ENCODE results near the gene C10orf88. TPM values are rescaled to one million over a fixed set of nuclear protein-coding genes. Genes with fewer than 3 reads are reported as not detected.

C10orf88 gene
- total and polyA plus RNA-seq, 4 donors = 3.7 to 17.1 (median 5.0) TPM

DNA sequence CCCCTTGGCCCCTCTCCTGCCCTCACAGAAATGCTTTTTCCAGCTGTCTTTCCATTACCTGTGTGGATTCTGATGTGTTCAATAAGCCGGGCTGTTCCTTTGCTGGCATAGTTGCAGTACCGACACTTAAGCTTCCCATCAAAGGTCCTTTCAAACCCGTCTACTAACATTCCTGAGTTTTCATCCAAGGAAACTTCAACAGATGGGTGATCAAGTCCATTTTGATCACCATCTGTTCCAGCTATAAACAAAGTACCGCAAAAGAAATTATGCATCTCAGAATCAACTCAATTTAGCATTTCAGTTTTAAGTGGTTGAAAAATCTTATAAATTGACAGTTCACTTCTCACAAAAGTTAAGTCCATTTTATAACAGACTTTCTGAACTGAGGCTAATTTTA is 41.9 kb upstream of the C10orf88 start:
- Histone ChIP-seq H3K36me3 (ENCODE audit: control insufficient read depth in 4 of 4, insufficient read depth in 4 of 4, low read length in 4 of 4) (peaks cover 11 to 33% (median 23%) of the 10 kb centered on the region in 4 donors), H3K4me3 (no peak overlapping the region), H3K27ac (ENCODE audit: low read depth in 1 of 2, low read length in 1 of 2) (no peak overlapping the region), H3K9me3 (ENCODE audit: control insufficient read depth in 4 of 4, insufficient read depth in 3 of 4, low read length in 3 of 4) (no peaks in the 10 kb centered on the region), H3K27me3 (ENCODE audit: control insufficient read depth in 3 of 3, insufficient read depth in 3 of 3, low read length in 2 of 3) (no peaks in the 10 kb centered on the region), H3K4me1 (ENCODE audit: control insufficient read depth in 5 of 5, insufficient read depth in 5 of 5, low read length in 5 of 5) (peaks cover 0 to 4% (median 0%) of the 10 kb centered on the region in 5 donors), H3K9ac (ENCODE audit: insufficient read depth in 1 of 2, low read length in 2 of 2) (no peak overlapping the region)
- ATAC-seq (ENCODE audit: insufficient read depth, low FRiP score) (no peak), DNase-seq (no peak)
- WGBS, 2 donors = 91 to 93% methylated on average over 4 of the region's 4 CpGs
- no peak for TF ChIP-seq CTCF (IDR thresholded peaks at IDR 0.05; ENCODE audit: control extremely low read depth, extremely low read depth)

DNA sequence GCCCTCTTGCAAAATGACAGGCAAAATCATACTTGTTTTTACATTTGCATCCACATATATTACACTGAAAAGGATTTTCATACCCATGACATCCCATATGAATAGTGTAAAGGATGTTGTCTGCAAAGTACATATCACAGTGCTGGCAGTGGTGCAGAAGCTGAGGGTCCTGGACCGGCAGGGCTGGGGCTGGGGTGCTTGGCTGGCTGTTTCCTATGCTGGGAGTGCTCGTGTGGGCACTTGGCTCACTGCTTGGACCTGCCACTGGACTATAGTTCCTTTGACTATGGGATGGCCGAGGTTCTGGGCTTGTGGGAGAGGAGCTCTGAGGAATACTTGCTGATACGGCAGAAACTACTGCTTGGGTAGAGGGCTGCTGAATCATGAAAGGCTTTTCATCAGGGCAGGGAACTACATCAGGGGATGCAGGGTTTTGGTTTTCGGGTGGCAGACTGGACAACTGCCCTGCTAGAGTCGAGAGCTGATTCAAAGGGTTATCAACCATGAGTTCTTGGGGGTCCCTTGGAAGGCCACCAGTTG is 39.8 kb upstream of the C10orf88 start:
- Histone ChIP-seq H3K36me3 (ENCODE audit: control insufficient read depth in 4 of 4, insufficient read depth in 4 of 4, low read length in 4 of 4) (peaks cover 11 to 37% (median 24%) of the 10 kb centered on the region in 4 donors), H3K4me1 (ENCODE audit: control insufficient read depth in 5 of 5, insufficient read depth in 5 of 5, low read length in 5 of 5) (peaks cover 0 to under 1% (median 0%) of the 10 kb centered on the region in 5 donors)

DNA sequence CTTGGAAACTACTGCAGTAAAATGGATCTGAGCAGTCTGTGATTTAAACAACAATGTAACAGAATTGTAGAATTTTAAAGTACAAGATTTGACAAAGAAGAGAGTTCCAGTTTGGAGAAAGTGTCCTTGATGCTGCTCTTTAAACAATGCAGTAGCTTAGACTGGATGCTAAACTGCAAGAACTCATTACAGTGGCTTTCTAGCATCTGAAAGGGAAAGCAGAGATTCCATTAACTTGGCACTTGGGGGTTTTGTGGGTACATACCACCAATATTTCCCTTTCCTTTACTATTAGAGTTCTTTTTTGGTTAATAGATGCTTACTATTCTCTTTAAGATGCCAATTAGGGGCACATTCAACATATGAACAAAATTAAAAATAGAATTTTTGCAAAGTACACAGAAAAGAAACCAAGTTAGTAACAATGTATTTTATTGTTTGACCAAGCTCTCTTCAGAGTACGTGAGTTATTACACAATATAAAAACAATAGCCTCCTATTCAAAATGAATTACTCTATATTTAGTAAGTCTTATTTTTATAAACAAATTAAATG is 38.1 kb upstream of the C10orf88 start:
- DNase-seq = no peak
- no peak for ATAC-seq (ENCODE audit: insufficient read depth, low FRiP score)
- H3K4me3 ChIP-seq = no peak overlapping the region
- WGBS, 2 donors = 53 to 77% methylated on average over 1 of the region's 1 CpG
- no peak overlapping the region for H3K27ac ChIP-seq (ENCODE audit: low read depth in 1 of 2, low read length in 1 of 2)
- H3K9me3 ChIP-seq (ENCODE audit: control insufficient read depth in 4 of 4, insufficient read depth in 3 of 4, low read length in 3 of 4) = no peaks in the 10 kb centered on the region
- peaks cover 11 to 37% (median 19%) of the 10 kb centered on the region in 4 donors for H3K36me3 ChIP-seq (ENCODE audit: control insufficient read depth in 4 of 4, insufficient read depth in 4 of 4, low read length in 4 of 4)
- H3K27me3 ChIP-seq (ENCODE audit: control insufficient read depth in 3 of 3, insufficient read depth in 3 of 3, low read length in 2 of 3) = no peaks in the 10 kb centered on the region
- no peaks in the 10 kb centered on the region for H3K4me1 ChIP-seq (ENCODE audit: control insufficient read depth in 5 of 5, insufficient read depth in 5 of 5, low read length in 5 of 5)
- H3K9ac ChIP-seq (ENCODE audit: insufficient read depth in 1 of 2, low read length in 2 of 2) = no peak overlapping the region
- no peak for TF ChIP-seq CTCF (IDR thresholded peaks at IDR 0.05; ENCODE audit: control extremely low read depth, extremely low read depth)

More for the DNA sequence above, 39.8 kb upstream of the C10orf88 start:
- Histone ChIP-seq H3K27me3 (ENCODE audit: control insufficient read depth in 3 of 3, insufficient read depth in 3 of 3, low read length in 2 of 3) (no peaks in the 10 kb centered on the region), H3K9me3 (ENCODE audit: control insufficient read depth in 4 of 4, insufficient read depth in 3 of 4, low read length in 3 of 4) (no peaks in the 10 kb centered on the region), H3K27ac (ENCODE audit: low read depth in 1 of 2, low read length in 1 of 2) (no peak overlapping the region), H3K9ac (ENCODE audit: insufficient read depth in 1 of 2, low read length in 2 of 2) (no peak overlapping the region), H3K4me3 (no peak overlapping the region)
- WGBS, 2 donors = 95 to 97% methylated on average over 6 of the region's 6 CpGs
- no peak for TF ChIP-seq CTCF (IDR thresholded peaks at IDR 0.05; ENCODE audit: control extremely low read depth, extremely low read depth)
- ATAC-seq (ENCODE audit: insufficient read depth, low FRiP score) = no peak
- DNase-seq = no peak
